NCI-H2029 (cell line): ENCODE results near the gene ASXL3.
A peak's percentile ranks its signal among the peaks of the same experiment; 100 is the strongest.

ENCODE experiments used
- DNase-seq: peaks from one replicate; lab custom pipeline; 2025; lab: John Stamatoyannopoulos, UW

Gene ASXL3

GRCh38 chr18:33717339-33717738 is 139.3 kb downstream of the ASXL3 start:
- DNase-seq = no peak

- DNase-seq = no peak
Observed at GRCh38 chr18:33720133-33720532, 142.1 kb downstream of the ASXL3 start.

GRCh38 chr18:33729556-33729955 is 151.5 kb downstream of the ASXL3 start:
- DNase-seq = no peak

DNA sequence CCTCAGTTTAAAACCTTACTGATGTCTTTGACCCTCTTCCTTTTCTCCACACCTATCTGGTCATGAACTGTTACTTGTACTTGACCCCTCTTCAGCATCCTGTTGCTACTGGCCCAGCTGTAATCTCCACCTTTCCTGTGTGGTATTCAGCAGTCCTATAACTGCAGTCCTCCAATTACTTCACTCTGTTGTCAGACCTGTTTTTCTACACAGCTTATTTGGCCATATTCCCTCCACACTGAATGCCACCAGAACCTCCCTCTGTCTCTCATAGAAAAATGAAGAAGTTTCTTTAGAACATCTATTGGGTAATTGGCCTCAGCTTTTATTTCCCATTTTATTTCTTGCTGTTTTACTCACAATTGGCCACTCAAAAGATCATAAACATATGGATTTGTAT is 155.4 kb downstream of the ASXL3 start:
- DNase-seq = no peak

DNA sequence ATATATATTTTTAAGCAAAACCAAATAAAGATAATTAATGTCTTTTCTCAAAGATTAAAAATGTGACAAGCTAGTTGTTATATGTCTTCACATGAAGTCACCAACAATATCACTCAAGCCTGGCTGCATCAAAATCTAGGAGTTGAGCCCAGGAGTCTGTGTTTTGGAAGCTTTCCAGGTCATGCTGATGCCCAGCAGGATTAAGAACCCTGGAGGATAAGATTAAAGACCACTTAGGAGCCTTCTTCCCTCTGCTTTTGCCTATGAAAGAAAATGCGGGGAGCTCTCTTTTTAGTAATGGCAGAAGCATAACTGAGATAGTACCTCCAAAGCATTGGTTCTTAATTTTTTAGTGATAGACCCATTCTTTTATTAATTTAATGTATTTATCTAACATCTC is 157.4 kb downstream of the ASXL3 start:
- no peak for DNase-seq

- DNase-seq = no peak
Observed at GRCh38 chr18:33741760-33742159, 163.7 kb downstream of the ASXL3 start.

GRCh38 chr18:33744032-33744697 is 166.1 kb downstream of the ASXL3 start:
- DNase-seq = no peak

GRCh38 chr18:33745151-33745795 is 167.3 kb downstream of the ASXL3 start:
- DNase-seq = peak; percentile 40

DNA sequence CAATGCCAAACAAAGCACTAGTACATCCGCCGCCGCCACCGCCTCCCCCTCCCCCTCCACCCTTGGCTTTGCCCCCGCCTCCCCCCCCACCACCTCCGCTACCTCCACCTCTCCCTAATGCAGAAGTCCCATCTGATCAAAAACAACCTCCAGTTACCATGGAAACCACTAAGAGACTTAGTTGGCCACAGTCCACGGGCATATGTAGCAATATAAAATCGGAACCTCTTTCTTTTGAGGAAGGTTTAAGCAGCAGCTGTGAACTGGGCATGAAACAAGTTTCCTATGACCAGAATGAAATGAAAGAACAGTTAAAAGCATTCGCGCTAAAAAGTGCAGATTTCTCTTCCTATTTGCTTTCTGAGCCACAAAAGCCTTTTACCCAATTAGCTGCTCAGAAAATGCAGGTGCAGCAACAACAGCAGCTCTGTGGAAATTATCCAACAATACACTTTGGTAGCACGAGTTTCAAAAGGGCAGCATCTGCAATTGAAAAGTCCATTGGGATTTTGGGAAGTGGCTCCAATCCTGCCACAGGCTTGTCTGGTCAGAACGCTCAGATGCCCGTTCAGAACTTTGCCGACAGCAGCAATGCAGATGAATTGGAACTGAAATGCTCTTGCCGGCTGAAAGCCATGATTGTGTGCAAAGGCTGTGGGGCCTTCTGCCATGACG is 168.0 kb downstream of the ASXL3 start:
- DNase-seq = peak; percentile 70

DNA sequence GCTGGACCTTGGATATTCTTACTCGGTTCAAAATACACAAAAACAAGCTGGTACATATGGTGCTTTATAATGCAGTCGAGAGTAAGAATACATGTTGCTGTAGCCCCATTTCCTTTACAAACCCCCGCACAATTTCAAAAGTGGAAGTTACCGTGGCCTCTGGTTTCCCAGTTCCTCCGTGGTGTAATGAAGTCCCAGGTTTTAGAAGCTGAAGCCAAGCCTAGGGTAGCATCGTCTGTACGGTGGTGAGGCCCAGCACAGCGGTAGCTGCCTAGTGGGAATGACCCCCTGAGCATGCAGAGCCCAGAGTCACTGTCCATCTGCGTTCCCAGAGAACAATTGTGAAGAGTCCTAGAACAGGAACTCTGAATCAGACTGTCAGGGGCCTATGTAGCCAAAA is 171.8 kb downstream of the ASXL3 start:
- DNase-seq = no peak

DNA sequence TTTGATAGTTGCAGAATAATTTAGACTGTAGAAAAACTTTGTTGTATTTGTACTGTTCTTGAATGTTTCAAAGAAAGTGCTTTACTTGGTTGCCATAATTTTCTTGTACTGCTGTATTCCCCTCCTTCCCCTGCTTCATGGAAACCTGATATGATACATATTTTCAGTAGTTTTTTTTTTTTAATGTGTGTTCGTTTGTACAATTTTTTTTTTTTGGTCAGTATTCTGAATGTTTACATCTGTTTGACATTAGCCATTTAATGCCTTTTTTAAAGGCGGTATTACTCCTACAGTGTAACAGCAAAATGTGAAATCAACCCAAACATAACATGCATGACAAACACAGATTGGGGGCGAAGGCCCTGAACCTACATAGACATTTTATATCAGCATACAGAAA is 172.3 kb downstream of the ASXL3 start:
- no peak for DNase-seq

DNA sequence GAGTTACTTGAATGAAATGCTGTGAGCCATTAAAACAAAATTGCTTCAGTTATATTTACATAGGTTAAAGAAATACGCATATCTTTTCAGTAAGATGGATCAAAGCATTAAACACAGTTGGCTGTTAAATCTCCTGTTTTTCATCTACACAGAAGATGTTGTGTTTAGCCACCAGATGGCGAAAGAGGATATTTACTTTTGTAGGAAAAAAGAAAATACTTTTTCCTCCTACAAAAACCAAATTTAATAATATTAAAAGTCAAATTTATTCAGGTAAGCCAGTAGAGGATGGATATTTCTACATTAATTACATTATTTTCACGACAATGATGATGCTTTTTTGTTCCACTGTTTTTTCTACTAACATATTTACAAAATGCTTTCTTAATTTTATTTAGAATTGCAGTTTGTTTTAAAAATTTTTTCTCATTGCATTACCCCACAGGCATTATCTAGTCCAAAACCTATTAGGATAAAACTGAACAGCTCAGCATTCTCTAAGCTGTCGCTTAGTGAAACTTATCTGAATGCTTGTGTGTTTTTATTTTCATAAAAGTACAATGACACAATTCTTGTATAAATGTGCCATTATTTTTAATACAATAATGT is 173.7 kb downstream of the ASXL3 start:
- peak; percentile 31 for DNase-seq

- no peak for DNase-seq
Observed at GRCh38 chr18:33755391-33755790, 177.4 kb downstream of the ASXL3 start.

- peak; percentile 67 for DNase-seq
Observed at GRCh38 chr18:33755931-33756560, 178.0 kb downstream of the ASXL3 start.

DNA sequence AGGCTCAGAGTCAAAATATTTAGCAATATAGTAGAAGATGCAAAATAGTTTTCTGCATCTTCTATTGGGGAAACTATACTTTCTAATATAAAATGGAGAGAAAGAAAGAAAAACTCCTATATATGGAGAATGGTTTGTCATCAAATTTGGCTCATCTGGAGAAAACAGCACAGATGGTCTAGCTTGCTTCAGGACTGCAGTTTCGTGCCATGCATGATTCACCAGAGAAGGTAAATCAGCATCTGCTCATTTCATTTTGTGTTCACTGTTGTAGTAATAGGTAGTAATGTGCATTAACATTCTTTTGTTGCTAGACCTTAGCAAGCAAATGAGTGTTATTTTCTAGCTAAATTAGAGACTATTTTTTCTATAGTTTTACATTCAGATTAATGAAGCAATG is 179.0 kb downstream of the ASXL3 start:
- no peak for DNase-seq

DNA sequence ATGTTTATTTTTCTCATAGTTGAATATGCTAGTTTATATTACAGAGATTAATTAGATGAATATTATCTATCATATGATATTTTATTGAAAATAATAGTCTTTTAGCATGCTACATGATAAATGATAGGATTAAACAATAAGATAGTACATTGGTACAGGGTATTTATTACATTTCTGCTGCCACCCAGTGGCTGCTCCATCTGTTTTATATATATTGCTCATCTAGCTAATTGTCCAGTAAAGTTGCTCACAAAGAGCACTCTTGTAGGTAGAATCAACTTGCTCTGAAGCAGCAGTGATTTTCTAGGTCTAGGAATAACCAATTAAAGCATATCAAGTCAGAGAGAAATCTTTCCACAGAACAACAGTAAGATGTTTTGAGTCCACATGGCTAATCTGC is 183.3 kb downstream of the ASXL3 start:
- no peak for DNase-seq

- peak; percentile 36 for DNase-seq
Observed at GRCh38 chr18:33781429-33781828, 203.4 kb downstream of the ASXL3 start.
